A549 treated with RU486 at 1 μM for 4 hours (cell line): ENCODE data around the gene EAF1. TPM values are rescaled to one million over a fixed set of nuclear protein-coding genes. Genes with fewer than 3 reads are reported as not detected.

ENCODE experiments used
- total RNA-seq: library from RNA; stranded (reverse); fragments of 200-300 nt; extraction: Qiagen RNA extraction; gene quantifications from 5 replicates; pipeline ENCODE4 v1.2.3, GENCODE V29; 2022; ENCODE audit warnings: low read depth

EAF1 gene
- total RNA-seq = 11.6 to 17.4 TPM (median 16.0 TPM) in 5 replicates

DNA sequence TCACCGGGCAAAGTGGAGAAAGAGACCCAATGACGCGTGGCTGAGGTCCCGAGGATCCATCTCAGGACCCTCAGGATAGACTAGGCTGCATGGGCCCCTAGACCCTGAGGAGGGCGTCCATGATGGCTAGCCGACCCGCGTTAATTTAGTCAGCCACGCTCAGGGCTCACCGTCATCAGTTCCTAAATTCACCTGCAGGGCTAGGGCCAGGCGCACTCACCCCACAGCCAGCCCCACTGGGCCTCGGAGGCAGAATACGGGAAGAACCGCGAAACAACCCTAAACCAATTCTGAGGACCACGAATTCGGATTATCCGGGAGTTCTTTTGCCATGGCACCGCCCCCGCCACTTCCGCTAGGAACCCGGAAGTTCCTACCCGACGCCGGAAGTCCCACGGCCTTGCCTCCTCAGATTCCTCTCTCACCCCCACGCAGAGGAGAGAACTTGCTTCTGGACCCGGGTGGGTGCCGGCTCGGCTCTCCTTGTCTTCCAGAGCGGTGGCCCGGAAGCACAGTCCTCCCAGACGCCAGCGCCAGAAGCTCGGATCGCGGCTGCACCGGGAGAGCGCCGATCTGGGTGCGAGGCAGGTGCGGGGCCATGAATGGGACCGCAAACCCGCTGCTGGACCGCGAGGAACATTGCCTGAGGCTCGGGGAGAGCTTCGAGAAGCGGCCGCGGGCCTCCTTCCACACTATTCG lies at the start of gene EAF1, which contains the start of gene METTL6:
TSS of gene EAF1 (plus strand) at position 417 of the 699 bp plus-strand sequence. CDS start at position 599, 182 bp downstream.
TSS of gene METTL6 (minus strand) at position 363 of the 699 bp plus-strand sequence. CDS start 1,033 bp downstream, outside the sequence.

Other genes with a start within 250 kb of the EAF1 start
- 15.6 to 27.4 TPM (median 24.1 TPM) in 5 replicates for gene CAPN7, start 221.4 kb upstream of the EAF1 start, total RNA-seq
- 18.5 to 22.0 TPM (median 20.1 TPM) in 5 replicates for gene SH3BP5, start 95.0 kb upstream of the EAF1 start, total RNA-seq
- gene METTL6, start 54 bp upstream of the EAF1 start, total RNA-seq = 19.4 to 31.8 TPM (median 27.6 TPM) in 5 replicates
- gene COLQ, start 94.1 kb downstream of the EAF1 start, total RNA-seq = 0.19 to 0.53 TPM (median 0.36 TPM) in 5 replicates
- gene HACL1, start 174.0 kb downstream of the EAF1 start, total RNA-seq = 23.4 to 29.4 TPM (median 24.9 TPM) in 5 replicates
- 15.3 to 18.1 TPM (median 16.9 TPM) in 5 replicates for gene BTD, start 174.1 kb downstream of the EAF1 start, total RNA-seq